NCI-H345 treated with DMSO at 0.1 percent for 48 hours (cell line): ENCODE data around the gene GAK.
"Not testable (repeated sequence)": the region's sequence is repeated elsewhere in the genome, so short reads cannot be mapped to it uniquely, and the experiment has no call there.

Experiments used
- DNase-seq: peaks from one replicate; lab custom pipeline; 2025; ENCODE audit not compliant: unreplicated experiment; lab: John Stamatoyannopoulos, UW

The GAK gene

GRCh38 chr4:952881-953573, 20.9 kb upstream of the GAK start:
- DNase-seq = no peak

- no peak for DNase-seq
These were observed 19.7 kb upstream of the GAK start for GRCh38 chr4:951594-952468.

GRCh38 chr4:951186-951585, 19.1 kb upstream of the GAK start:
- DNase-seq = no peak

DNA sequence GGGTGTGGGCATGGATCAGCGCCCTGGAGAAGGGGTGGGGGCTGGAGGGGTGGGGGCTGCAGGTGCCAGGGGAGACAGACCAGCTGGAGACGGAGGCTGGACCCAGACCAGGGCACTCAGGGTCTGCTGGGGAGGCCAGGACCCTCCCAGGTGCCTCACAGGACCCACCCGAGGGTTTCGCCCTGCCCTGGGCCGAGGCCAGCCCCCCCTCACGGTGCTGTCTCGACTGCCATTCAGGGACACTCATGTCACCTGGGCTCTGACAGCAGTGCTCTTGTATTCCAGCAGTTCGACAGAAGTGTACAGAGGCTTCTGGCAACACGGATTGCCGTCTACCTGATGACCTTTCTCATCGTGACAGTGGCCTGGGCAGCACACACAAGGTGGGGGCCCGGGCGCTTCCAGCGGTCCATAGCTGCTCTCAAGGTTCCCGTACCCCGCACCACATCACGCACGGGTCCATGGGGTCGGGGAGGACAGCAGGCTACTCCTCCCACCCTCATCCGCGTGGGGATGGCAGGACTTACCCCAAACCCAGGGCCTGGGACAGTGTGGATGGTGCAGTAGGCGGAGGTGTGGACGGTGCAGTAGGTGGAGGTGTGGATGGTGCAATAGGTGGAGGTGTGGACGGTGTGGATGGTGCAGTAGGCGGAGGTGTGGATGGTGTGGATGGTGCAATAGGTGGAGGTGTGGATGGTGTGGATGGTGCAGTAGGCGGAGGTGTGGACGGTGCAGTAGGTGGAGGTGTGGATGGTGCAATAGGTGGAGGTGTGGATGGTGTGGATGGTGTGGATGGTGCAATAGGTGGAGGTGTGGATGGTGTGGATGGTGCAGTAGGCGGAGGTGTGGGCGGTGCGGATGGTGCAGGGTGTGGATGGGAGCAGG, 18.3 kb upstream of the GAK start:
- no peak for DNase-seq

DNA sequence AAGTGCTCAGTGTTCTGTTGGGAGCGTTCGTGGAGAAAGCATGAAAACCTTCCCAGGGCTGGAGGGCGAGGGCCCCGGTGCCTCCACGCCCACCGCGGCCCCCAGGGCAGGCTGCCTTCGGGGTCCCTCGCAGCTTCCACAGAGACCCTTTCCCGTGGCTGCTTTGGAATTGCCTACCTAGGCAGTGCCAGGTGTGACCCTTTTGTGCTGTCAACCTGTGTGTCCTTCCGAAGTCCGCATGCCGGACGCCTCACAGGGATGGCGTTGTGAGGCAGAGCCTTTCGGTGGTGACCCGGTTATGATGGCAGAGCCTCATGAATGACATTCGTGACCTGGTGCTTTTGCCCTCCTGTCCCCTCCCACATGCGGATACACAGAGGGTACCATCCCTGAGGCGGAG, 17.5 kb upstream of the GAK start:
- no peak for DNase-seq

GRCh38 chr4:948936-949300, 16.8 kb upstream of the GAK start:
- no peak for DNase-seq

DNA sequence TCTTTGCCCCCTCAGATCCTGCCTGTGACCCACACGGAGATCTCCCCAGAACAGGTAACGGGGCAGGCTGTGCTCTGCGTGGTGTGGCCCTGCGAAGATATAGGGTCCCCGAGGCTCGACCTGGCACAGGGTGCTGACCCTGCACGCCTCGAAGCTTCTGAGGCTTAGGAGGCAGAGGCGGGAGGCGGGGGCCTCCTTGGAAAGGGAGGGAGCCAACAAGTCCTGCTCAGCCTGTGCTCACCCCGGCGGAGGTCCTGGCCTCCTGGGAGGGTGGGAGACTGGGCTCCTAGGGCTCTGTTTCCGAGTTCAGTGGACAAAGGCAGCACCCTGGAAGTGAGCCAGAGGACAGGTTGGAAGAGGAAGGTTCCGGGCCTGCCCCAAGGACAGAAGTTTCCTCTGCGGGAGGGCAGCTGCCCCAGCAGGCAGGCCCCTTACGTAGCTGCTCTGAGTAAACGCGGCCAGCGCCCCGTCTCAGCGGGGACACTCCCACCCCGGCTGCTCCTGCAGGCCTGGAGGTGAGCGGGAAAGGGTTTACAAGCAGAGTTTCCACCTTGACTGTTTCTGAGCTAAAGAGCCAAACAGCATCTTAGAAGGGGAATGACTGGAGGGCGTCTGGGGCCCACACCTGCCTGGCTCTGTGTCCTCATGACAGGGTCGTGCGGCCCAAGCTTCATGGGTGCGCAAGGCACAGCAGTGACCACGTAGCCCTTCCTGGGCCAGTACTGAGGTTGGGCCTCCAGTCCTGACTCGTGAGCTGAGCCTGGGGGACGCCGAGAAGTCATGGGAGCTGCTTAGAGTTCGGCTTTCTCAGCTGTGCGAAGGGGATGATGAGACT, 16.2 kb upstream of the GAK start:
- no peak for DNase-seq

DNA sequence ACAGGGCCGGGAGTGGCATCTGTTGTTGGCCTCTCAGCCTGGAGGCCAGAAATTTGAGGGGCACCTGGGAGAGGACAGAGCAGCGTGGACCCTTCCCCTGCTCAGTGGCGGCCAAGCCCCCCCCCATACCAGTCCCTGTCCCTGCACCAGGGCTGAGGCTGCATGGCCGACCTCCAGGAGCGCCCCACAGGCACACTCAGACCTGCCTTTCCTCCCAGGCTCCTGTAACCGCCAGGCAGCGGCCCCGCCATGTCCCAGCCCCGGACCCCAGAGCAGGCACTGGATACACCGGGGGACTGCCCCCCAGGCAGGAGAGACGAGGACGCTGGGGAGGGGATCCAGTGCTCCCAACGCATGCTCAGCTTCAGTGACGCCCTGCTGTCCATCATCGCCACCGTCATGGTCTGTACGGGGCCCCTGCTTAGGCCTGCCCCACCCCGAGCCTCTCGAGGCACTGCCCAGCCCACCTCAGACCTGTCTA, 15.4 kb upstream of the GAK start:
- no peak for DNase-seq

DNA sequence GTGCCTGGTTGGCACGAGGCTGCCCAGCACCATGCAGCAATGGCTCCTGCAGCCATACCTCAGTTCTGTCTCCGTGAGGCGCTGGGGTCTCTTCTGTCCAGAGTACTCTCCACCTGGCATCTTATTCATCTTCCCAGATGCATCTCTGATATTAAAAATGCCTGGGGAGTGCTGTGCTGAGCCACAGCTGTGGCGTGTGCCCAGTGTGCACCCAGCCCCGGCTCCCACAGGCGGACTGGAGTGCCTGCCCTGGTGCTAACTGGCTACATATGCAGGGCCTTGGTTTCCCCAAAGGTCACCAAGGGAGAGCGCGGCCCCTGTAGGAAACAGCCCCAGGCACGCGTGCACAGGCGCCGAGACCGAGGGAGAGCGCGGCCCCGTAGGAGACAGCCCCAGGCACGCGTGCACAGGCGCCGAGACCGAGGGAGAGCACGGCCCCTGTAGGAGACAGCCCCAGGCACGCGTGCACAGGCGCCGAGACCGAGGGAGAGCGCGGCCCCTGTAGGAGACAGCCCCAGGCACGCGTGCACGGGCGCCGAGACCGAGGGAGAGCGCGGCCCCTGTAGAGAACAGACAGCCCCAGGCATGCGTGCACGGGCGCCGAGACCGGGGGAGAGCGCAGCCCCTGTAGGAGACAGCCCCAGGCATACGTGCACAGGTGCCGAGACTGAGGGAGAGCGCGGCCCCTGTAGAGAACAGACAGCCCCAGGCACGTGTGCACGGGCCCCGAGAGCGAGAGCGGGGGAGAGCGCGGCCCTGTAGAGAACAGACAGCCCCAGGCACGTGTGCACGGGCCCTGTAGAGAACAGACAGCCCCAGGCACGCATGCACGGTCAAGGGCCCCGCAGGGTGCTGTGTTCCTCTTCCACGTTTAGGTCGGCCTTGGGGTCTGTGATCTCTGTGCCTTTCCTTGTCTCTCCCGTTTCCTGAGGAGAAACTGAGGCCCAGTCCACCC, 14.7 kb upstream of the GAK start:
- no peak for DNase-seq

GRCh38 chr4:946103-946450, 14.0 kb upstream of the GAK start:
- no peak for DNase-seq

GRCh38 chr4:945274-946102, 13.4 kb upstream of the GAK start:
- no peak for DNase-seq

DNA sequence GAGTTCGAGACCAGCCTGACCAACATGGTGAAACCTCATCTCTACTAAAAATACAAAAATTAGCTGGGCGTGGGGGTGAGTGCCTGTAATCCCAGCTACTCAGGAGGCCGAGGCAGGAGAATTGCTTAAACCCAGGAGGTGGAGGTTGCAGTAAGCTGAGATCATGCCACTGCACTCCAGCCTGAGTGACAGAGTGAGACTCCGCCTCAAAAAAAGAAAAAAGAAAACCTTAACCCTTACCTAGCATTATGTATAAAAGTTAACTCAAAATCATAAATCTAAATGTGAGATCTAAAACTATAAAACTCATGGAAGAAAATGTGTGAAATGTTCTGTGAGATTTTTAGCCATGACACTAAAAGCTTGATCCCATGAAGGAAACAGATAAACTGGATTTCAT, 7.4 kb upstream of the GAK start:
- DNase-seq = not testable (repeated sequence)

GRCh38 chr4:932713-933070, 576 bp upstream of the GAK start:
- DNase-seq = no peak

GRCh38 chr4:931194-931959, 739 bp downstream of the GAK start:
- no peak for DNase-seq

DNA sequence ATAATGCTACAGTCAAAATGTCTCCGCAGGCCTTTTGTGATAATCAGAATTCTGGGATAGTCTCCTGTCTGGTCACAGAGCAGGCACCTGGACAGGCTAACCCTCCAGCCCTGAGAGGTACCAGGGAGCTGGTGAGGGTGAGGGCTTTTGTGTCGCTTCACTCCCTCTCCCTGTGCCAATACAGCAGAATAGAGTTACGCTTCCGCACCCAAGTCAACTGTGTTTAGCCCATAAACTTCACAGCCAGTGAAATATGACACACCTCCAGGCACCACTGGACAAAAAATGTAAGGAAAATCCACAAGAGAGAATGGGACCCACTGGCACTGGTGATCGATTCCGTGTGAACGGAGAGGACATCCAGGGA, 1.3 kb downstream of the GAK start:
- no peak for DNase-seq

GRCh38 chr4:930028-930551, 2.0 kb downstream of the GAK start:
- DNase-seq = no peak

DNA sequence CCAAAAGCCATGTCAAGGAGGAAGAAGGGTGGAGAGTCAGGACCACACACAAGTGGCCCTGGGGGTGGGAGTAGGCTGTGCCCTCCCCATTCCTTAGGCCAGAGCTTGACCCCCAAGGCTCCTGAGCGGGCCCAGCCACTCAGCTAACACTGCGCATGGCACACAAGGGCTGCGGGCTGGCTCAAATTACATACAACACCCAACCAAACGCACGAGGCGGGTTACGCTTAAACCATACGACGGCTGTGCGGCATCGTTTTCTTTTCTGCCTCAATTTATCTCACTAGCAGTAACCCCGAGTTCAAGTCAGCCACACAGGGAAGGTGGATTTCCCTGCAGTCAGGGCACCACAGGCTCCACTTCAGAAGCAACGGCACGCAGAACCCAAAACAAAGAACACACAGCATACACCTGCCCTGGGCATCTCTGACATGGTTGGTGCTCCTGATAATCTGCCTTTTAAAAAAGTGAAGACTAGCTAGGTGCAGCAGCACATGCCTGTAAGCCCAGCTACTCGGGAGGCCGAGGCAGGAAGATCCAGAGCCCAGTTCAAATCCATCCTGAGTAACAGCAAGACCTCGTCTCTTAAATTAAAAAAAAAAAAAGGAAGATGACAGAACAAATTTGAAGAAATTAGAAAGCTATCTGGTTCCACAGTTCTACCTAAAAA, 2.9 kb downstream of the GAK start:
- no peak for DNase-seq
